HCT116 (cell line): ENCODE results near the gene NPFF. TPM values are rescaled to one million over a fixed set of nuclear protein-coding genes. Genes with fewer than 3 reads are reported as not detected.

Source experiments
- ATAC-seq: fragments of 200-7000 bp; cut with Tn5 transposase; 2 replicates; pipeline ENCODE4 v1.9.1; 2020; ENCODE audit warnings: mild to moderate bottlenecking, moderate library complexity
- BruUV-seq: library from RNA; stranded (reverse); fragments of 400-500 nt; replicated peaks from 2 replicates; lab custom pipeline; 2021; lab: Mats Ljungman, UMichigan
- CTCF ChIA-PET: fragments of 300-600 bp; sonication (Branson Sonifier 250); formaldehyde crosslinking; loops from one replicate; lab custom pipeline; 2021; ENCODE audit warnings: antibody characterized with exemption; lab: Charles Lee
- POLR2A ChIA-PET: fragments of 300-600, 350-600 bp; sonication (Branson Sonifier 250); formaldehyde crosslinking; loops from one replicate; lab custom pipeline; 2021; ENCODE audit warnings: antibody characterized with exemption; lab: Charles Lee
- RAD21 ChIA-PET, 2 experiments: fragments of 300-600 bp; sonication (Branson Sonifier 250); formaldehyde crosslinking; loops; one replicate each; lab custom pipeline; 2023; ENCODE audit warnings: low total read pairs in 2 of 2; ENCODE audit not compliant: uncharacterized antibody in 2 of 2, unreplicated experiment in 2 of 2, low non-redundant PET in 1 of 2; lab: Charles Lee
- DNase-seq: peaks from one replicate; pipeline ENCODE4 v3.0.0-alpha.2; 2010; ENCODE audit warnings: low read depth, low spot score
- H2AFZ ChIP-seq: fragments of 200-600 bp; shearing (Covaris generic), sonication (generic); 2 replicates; pipeline ENCODE4 v1.6.1; 2017; ENCODE audit warnings: low read depth, mixed run types, mixed read lengths, antibody characterized with exemption, low read length; ENCODE audit not compliant: poor library complexity, severe bottlenecking
- H3K27ac ChIP-seq: 2 replicates; pipeline ENCODE4 v1.5.1; 2012; ENCODE audit warnings: low read depth, low read length
- H3K27me3 ChIP-seq: fragments of 200-600 bp; sonication (generic); 2 replicates; pipeline ENCODE4 v1.6.1; 2016; ENCODE audit warnings: mixed run types, low read length, mixed read lengths; ENCODE audit not compliant: insufficient read depth
- H3K36me3 ChIP-seq, 2 experiments: fragments of 200-500 bp in 1 of 2; fragments of 200-600 bp in 1 of 2; sonication (Bioruptor generic) in 1 of 2; sonication (generic) in 1 of 2; 2 replicates each; pipeline versions ENCODE4 v1.5.1 to v1.6.1; 2014 to 2016; ENCODE audit warnings: low read length in 2 of 2, inconsistent platforms in 1 of 2, mixed read lengths in 1 of 2, mixed run types in 1 of 2; ENCODE audit not compliant: insufficient read depth in 2 of 2, control insufficient read depth in 1 of 2
- H3K4me1 ChIP-seq, 2 experiments: fragments of 200-600 bp in 1 of 2; sonication (generic) in 1 of 2; 2 replicates each; pipeline versions ENCODE4 v1.5.1 to v1.6.1; 2012 to 2017; ENCODE audit warnings: low read length in 2 of 2, inconsistent platforms in 1 of 2, mild to moderate bottlenecking in 1 of 2, mixed read lengths in 1 of 2, mixed run types in 1 of 2, moderate library complexity in 1 of 2; ENCODE audit not compliant: insufficient read depth in 2 of 2, control insufficient read depth in 1 of 2
- H3K4me2 ChIP-seq: fragments of 200-600 bp; sonication (generic); 2 replicates; pipeline ENCODE4 v1.6.1; 2017; ENCODE audit warnings: mixed run types, low read length, mixed read lengths
- H3K4me3 ChIP-seq, 2 experiments: fragments of 200-600 bp in 1 of 2; sonication (generic) in 1 of 2; replicated peaks in 1 of 2; 2 replicates each; pipeline ENCODE4 v1.5.1; 2011 to 2016; ENCODE audit warnings: low read length in 2 of 2, control low read depth in 1 of 2, low read depth in 1 of 2, mild to moderate bottlenecking in 1 of 2, mixed read lengths in 1 of 2, mixed run types in 1 of 2
- H3K79me2 ChIP-seq: fragments of 200-600 bp; sonication (generic); 2 replicates; pipeline ENCODE4 v1.6.1; 2017; ENCODE audit warnings: mild to moderate bottlenecking, mixed run types, low read length, moderate library complexity, mixed read lengths; ENCODE audit not compliant: insufficient read depth
- H3K9ac ChIP-seq: fragments of 200-600 bp; sonication (generic); 2 replicates; pipeline ENCODE4 v1.6.1; 2016; ENCODE audit warnings: low read length, mixed read lengths
- H3K9me2 ChIP-seq: fragments of 200-600 bp; sonication (generic), shearing (Covaris generic); 2 replicates; pipeline ENCODE4 v1.6.1; 2017; ENCODE audit warnings: mixed run types, mild to moderate bottlenecking, moderate library complexity; ENCODE audit not compliant: insufficient read depth
- H3K9me3 ChIP-seq, 2 experiments: fragments of 200-500 bp in 1 of 2; fragments of 200-600 bp in 1 of 2; sonication (Bioruptor generic) in 1 of 2; sonication (generic) in 1 of 2; 2 replicates each; pipeline ENCODE4 v1.6.1; 2014 to 2017; ENCODE audit warnings: low read length in 2 of 2, mixed read lengths in 2 of 2, inconsistent platforms in 1 of 2, low read depth in 1 of 2, mild to moderate bottlenecking in 1 of 2, mixed run types in 1 of 2, moderate library complexity in 1 of 2; ENCODE audit not compliant: control insufficient read depth in 1 of 2, insufficient read depth in 1 of 2
- H4K20me1 ChIP-seq: fragments of 200-600 bp; sonication (generic), shearing (Covaris generic); 2 replicates; pipeline ENCODE4 v1.6.1; 2017; ENCODE audit warnings: mixed run types, mild to moderate bottlenecking, moderate library complexity; ENCODE audit not compliant: insufficient read depth
- CEBPB ChIP-seq: IDR thresholded peaks from 2 replicates; pipeline ENCODE4 v1.6.1; 2012; ENCODE audit warnings: low read depth
- EGR1 ChIP-seq: IDR thresholded peaks from 2 replicates; pipeline ENCODE4 v1.6.1; 2012; ENCODE audit warnings: low read depth
- ELF1 ChIP-seq: IDR thresholded peaks from 2 replicates; pipeline ENCODE4 v1.6.1; 2012; ENCODE audit warnings: low read depth, borderline replicate concordance
- EZH2 ChIP-seq: fragments of 200-600 bp; sonication (generic); IDR thresholded peaks from 2 replicates; pipeline ENCODE4 v1.6.1; 2017; ENCODE audit warnings: antibody characterized with exemption, mixed run types
- FOSL1 ChIP-seq: IDR thresholded peaks from 2 replicates; pipeline ENCODE4 v1.6.1; 2012; ENCODE audit warnings: low read depth
- POLR2A ChIP-seq: IDR thresholded peaks from 2 replicates; pipeline ENCODE4 v1.7.0; 2011; ENCODE audit warnings: borderline replicate concordance; ENCODE audit not compliant: insufficient read depth, insufficient read length; ENCODE audit errors: extremely low read depth
- POLR2AphosphoS5 ChIP-seq: IDR thresholded peaks from 2 replicates; pipeline ENCODE4 v1.6.1; 2011; ENCODE audit warnings: mild to moderate bottlenecking, low read depth, low read length, moderate library complexity
- RAD21 ChIP-seq: IDR thresholded peaks from 2 replicates; pipeline ENCODE4 v1.6.1; 2012; ENCODE audit warnings: low read depth, mild to moderate bottlenecking
- TCF7L2 ChIP-seq: IDR thresholded peaks from 2 replicates; pipeline ENCODE4 v1.7.0; 2011; ENCODE audit warnings: borderline replicate concordance, inconsistent platforms; ENCODE audit not compliant: insufficient read depth, insufficient read length; ENCODE audit errors: extremely low read depth
- YY1 ChIP-seq: IDR thresholded peaks from 2 replicates; pipeline ENCODE4 v1.6.1; 2011; ENCODE audit warnings: low read length, low read depth, moderate library complexity, mild to moderate bottlenecking; ENCODE audit not compliant: insufficient replicate concordance; ENCODE audit errors: extremely low read depth
- ZNF274 ChIP-seq: fragments of 200-500 bp; sonication (Bioruptor generic); IDR thresholded peaks from 2 replicates; pipeline ENCODE4 v1.6.1; 2014; ENCODE audit warnings: mild to moderate bottlenecking, low read depth, low read length, inconsistent platforms
- intact Hi-C: fragments of 100-400 bp; cut with micrococcal nuclease; formaldehyde crosslinking; loops from 2 replicates; pipeline ENCODE4 v1.10.0; 2022
- total RNA-seq: library from RNA; stranded (reverse); gene quantifications from one replicate; pipeline ENCODE4 v1.2.1, GENCODE V29; 2021; ENCODE audit not compliant: unreplicated experiment
- TF ChIP-seq, protein P1 (sequence below): IDR thresholded peaks from 2 replicates; pipeline ENCODE4 v1.6.1; 2012
- TF ChIP-seq, protein P2 (sequence below): IDR thresholded peaks from 2 replicates; pipeline ENCODE4 v1.6.1; 2011; ENCODE audit warnings: mild to moderate bottlenecking, low read length, moderate library complexity; ENCODE audit not compliant: insufficient replicate concordance; ENCODE audit errors: extremely low read depth
- TF ChIP-seq, protein P3 (sequence below): IDR thresholded peaks from 2 replicates; pipeline ENCODE4 v1.6.1; 2012
- TF ChIP-seq, protein P4 (sequence below), 3 experiments: fragments of 200-600 bp in 1 of 3; sonication (generic) in 1 of 3; IDR thresholded peaks in 2 of 3; conservative IDR thresholded peaks in 1 of 3; 2 replicates each; pipeline ENCODE4 v1.5.1; 2012 to 2017; ENCODE audit warnings: low read depth in 2 of 3, low read length in 2 of 3, antibody characterized with exemption in 1 of 3, borderline replicate concordance in 1 of 3, control low read depth in 1 of 3, mild to moderate bottlenecking in 1 of 3, mixed read lengths in 1 of 3, mixed run types in 1 of 3, moderate library complexity in 1 of 3; ENCODE audit not compliant: insufficient read depth in 1 of 3

NPFF gene
- total RNA-seq, 1 experiment from 2014 or later, result not detected

DNA sequence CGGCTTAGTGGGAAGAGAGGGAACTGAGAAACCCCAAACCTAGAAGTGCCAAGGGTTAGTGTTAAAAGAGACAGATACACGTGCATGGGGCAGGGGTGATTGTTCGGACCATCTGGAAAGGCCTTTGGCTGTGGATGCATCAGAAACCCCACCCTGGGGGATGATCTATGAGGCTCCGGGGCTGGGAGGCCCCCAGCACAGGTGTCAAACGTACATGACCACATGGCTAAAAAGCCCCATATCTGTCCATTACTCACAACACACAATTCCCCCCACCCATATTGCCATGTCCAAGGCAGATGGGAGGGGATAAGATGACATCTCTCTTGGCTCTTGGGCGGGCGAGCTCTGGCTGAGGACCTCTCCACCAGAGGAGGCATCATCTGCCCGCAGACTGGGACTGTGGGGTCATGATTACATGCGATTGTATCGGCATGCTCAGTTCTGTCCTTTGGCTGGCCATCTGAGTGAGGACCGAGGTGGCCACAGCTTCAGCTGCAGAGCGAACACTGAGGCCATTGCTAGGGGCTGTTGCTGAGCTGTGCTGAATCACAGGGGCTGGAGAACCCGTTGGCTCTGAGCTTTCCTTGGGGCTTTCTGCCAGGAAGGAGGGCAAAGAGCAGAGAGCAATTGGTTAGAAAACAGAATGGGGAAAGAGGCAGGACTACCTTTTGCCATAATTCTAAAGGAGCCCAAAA, 9.6 kb upstream of the NPFF start:
- TF ChIP-seq, protein P1, sequence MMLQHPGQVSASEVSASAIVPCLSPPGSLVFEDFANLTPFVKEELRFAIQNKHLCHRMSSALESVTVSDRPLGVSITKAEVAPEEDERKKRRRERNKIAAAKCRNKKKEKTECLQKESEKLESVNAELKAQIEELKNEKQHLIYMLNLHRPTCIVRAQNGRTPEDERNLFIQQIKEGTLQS, result no peak
- Histone ChIP-seq H4K20me1 (no peaks in the 10 kb centered on the region), H3K9me2 (no peaks in the 10 kb centered on the region), H3K4me2 (no peak overlapping the region), H2AFZ (no peak overlapping the region), H3K4me1 (no peaks in the 10 kb centered on the region), H3K27ac (no peak overlapping the region), H3K27me3 (no peaks in the 10 kb centered on the region), H3K9ac (no peak overlapping the region), H3K4me3 (no peak overlapping the region), H3K79me2 (no peaks in the 10 kb centered on the region), H3K9me3 (no peaks in the 10 kb centered on the region), H3K36me3 (peaks cover 16 to 20% of the 10 kb centered on the region in 2 experiments; a peak in 3 of 4 replicates)
- ChIA-PET POLR2A (no interaction called here), RAD21 (no interaction called here), CTCF (no interaction called here)
- no peak for DNase-seq
- BruUV-seq, result no TSS peak
- ATAC-seq, result no peak
- intact Hi-C loops, result no loop called here

DNA sequence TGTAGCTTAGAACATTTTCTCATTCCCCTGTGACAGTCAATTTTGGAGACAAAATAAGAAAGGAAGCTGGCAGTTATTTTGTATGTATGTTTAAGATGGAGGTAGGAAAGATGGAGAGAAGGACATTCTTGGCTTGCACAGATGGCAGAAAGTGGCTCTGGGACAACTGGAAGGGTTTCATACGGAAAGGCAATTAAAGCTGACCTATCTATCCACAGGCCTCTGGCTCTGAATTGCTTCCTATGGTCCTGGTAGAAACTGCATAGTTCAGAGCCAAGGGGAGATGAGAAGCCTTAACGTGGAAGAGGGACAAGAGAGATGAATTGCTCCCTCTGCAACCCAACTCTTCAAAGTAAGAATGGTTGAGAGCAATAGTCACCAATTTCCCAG, 8.0 kb upstream of the NPFF start:
- H3K9me2 ChIP-seq, result no peaks in the 10 kb centered on the region
- no peaks in the 10 kb centered on the region for H3K9me3 ChIP-seq
- no TSS peak for BruUV-seq
- TF ChIP-seq EZH2 (no peak), ELF1 (no peak), POLR2A (no peak), EGR1 (no peak), ZNF274 (no peak), FOSL1 (no peak), CEBPB (no peak), POLR2AphosphoS5 (no peak), TCF7L2 (no peak), RAD21 (no peak), YY1 (no peak)
- TF ChIP-seq, protein P2, sequence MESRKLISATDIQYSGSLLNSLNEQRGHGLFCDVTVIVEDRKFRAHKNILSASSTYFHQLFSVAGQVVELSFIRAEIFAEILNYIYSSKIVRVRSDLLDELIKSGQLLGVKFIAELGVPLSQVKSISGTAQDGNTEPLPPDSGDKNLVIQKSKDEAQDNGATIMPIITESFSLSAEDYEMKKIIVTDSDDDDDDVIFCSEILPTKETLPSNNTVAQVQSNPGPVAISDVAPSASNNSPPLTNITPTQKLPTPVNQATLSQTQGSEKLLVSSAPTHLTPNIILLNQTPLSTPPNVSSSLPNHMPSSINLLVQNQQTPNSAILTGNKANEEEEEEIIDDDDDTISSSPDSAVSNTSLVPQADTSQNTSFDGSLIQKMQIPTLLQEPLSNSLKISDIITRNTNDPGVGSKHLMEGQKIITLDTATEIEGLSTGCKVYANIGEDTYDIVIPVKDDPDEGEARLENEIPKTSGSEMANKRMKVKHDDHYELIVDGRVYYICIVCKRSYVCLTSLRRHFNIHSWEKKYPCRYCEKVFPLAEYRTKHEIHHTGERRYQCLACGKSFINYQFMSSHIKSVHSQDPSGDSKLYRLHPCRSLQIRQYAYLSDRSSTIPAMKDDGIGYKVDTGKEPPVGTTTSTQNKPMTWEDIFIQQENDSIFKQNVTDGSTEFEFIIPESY, result no peak
- TF ChIP-seq, protein P3, sequence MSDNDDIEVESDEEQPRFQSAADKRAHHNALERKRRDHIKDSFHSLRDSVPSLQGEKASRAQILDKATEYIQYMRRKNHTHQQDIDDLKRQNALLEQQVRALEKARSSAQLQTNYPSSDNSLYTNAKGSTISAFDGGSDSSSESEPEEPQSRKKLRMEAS, result no peak
- TF ChIP-seq, protein P4, sequence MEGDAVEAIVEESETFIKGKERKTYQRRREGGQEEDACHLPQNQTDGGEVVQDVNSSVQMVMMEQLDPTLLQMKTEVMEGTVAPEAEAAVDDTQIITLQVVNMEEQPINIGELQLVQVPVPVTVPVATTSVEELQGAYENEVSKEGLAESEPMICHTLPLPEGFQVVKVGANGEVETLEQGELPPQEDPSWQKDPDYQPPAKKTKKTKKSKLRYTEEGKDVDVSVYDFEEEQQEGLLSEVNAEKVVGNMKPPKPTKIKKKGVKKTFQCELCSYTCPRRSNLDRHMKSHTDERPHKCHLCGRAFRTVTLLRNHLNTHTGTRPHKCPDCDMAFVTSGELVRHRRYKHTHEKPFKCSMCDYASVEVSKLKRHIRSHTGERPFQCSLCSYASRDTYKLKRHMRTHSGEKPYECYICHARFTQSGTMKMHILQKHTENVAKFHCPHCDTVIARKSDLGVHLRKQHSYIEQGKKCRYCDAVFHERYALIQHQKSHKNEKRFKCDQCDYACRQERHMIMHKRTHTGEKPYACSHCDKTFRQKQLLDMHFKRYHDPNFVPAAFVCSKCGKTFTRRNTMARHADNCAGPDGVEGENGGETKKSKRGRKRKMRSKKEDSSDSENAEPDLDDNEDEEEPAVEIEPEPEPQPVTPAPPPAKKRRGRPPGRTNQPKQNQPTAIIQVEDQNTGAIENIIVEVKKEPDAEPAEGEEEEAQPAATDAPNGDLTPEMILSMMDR (IDR thresholded peaks at IDR 0.05 in 2 of 3, conservative IDR thresholded peaks at IDR 0.05 in 1 of 3; ENCODE audit: borderline replicate concordance in 1 of 3, insufficient read depth in 1 of 3, low read depth in 2 of 3, low read length in 2 of 3), result no peak
- TF ChIP-seq, protein P1, result no peak
- no peaks in the 10 kb centered on the region for H3K27me3 ChIP-seq
- no peaks in the 10 kb centered on the region for H3K4me1 ChIP-seq
- H3K27ac ChIP-seq, result no peak overlapping the region
- ChIA-PET RAD21 (no interaction called here), POLR2A (no interaction called here), CTCF (interaction anchor here (1.0 kb wide), 1 partner anchor 28 kb away, joined by 3 read pairs; no protein-coding TSS in a partner anchor)
- no peak overlapping the region for H3K4me2 ChIP-seq
- intact Hi-C loops, result no loop called here
- no peaks in the 10 kb centered on the region for H4K20me1 ChIP-seq
- no peak overlapping the region for H2AFZ ChIP-seq
- DNase-seq (no peak), ATAC-seq (no peak)
- no peak overlapping the region for H3K9ac ChIP-seq
- H3K79me2 ChIP-seq, result no peaks in the 10 kb centered on the region
- H3K36me3 ChIP-seq, result peaks cover 14 to 16% of the 10 kb centered on the region in 2 experiments; a peak in 3 of 4 replicates
- H3K4me3 ChIP-seq, result no peak overlapping the region
